IMR-90 (cell line): ENCODE results near the gene CEP104.
"Not testable (repeated sequence)": the region's sequence is repeated elsewhere in the genome, so short reads cannot be mapped to it uniquely, and the experiment has no call there.

Source experiments
- CHD1 ChIP-seq: IDR thresholded peaks from 2 replicates; pipeline ENCODE4 v1.6.1; 2012; ENCODE audit warnings: low read depth, low read length, improper control_type of control experiment
- FOS ChIP-seq: fragments of 150-350 bp; IDR thresholded peaks from 2 replicates; pipeline ENCODE4 v1.6.1; 2016; ENCODE audit warnings: low read depth, low read length
- MAFK ChIP-seq: IDR thresholded peaks from 2 replicates; pipeline ENCODE4 v1.6.1; 2012; ENCODE audit warnings: low read depth, low read length, improper control_type of control experiment
- NFE2L2 ChIP-seq: fragments of 150-350 bp; IDR thresholded peaks from 2 replicates; pipeline ENCODE4 v1.6.1; 2016; ENCODE audit warnings: low read depth, mild to moderate bottlenecking, low read length
- POLR2A ChIP-seq: IDR thresholded peaks from 2 replicates; pipeline ENCODE4 v1.6.1; 2012; ENCODE audit warnings: mild to moderate bottlenecking, low read depth, low read length
- RAD21 ChIP-seq: IDR thresholded peaks from 2 replicates; pipeline ENCODE4 v1.6.1; 2012; ENCODE audit warnings: low read length, improper control_type of control experiment
- RCOR1 ChIP-seq: IDR thresholded peaks from 2 replicates; pipeline ENCODE4 v1.6.1; 2012; ENCODE audit warnings: mild to moderate bottlenecking, low read length, improper control_type of control experiment; ENCODE audit not compliant: insufficient replicate concordance
- TF ChIP-seq, protein P1 (sequence below): conservative IDR thresholded peaks from 2 replicates; pipeline ENCODE4 v1.5.1; 2012; ENCODE audit warnings: mild to moderate bottlenecking, low read depth, low read length, improper control_type of control experiment
- TF ChIP-seq, protein P2 (sequence below): fragments of 150-350 bp; IDR thresholded peaks from 2 replicates; pipeline ENCODE4 v1.6.1; 2016; ENCODE audit warnings: low read depth, mild to moderate bottlenecking, low read length, moderate library complexity, borderline replicate concordance
- TF ChIP-seq, protein P3 (sequence below): fragments of 150-350 bp; IDR thresholded peaks from 2 replicates; pipeline ENCODE4 v1.6.1; 2017; ENCODE audit warnings: mild to moderate bottlenecking, antibody characterized with exemption, low read length, low read depth

DNA sequence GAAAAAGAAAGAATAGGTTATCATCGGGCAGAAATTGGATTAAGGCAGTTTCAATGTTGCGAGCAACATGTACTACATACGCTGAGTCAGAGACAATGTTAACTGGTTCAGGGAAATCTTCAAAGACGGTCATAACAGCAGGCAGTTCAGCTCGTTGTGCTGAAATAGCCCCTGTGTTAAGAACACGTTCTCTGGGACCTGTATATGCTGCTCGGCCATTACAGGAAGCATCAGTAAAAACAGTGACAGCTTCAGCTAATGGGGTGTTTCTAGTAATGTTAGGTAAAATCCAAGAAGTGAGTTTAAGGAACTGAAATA, 52.4 kb downstream of the CEP104 start:
- not testable (repeated sequence) for TF ChIP-seq POLR2A, MAFK, RAD21, NFE2L2, RCOR1, CHD1, FOS
- TF ChIP-seq, protein P1, sequence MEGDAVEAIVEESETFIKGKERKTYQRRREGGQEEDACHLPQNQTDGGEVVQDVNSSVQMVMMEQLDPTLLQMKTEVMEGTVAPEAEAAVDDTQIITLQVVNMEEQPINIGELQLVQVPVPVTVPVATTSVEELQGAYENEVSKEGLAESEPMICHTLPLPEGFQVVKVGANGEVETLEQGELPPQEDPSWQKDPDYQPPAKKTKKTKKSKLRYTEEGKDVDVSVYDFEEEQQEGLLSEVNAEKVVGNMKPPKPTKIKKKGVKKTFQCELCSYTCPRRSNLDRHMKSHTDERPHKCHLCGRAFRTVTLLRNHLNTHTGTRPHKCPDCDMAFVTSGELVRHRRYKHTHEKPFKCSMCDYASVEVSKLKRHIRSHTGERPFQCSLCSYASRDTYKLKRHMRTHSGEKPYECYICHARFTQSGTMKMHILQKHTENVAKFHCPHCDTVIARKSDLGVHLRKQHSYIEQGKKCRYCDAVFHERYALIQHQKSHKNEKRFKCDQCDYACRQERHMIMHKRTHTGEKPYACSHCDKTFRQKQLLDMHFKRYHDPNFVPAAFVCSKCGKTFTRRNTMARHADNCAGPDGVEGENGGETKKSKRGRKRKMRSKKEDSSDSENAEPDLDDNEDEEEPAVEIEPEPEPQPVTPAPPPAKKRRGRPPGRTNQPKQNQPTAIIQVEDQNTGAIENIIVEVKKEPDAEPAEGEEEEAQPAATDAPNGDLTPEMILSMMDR: not testable (repeated sequence)
- TF ChIP-seq, protein P2, sequence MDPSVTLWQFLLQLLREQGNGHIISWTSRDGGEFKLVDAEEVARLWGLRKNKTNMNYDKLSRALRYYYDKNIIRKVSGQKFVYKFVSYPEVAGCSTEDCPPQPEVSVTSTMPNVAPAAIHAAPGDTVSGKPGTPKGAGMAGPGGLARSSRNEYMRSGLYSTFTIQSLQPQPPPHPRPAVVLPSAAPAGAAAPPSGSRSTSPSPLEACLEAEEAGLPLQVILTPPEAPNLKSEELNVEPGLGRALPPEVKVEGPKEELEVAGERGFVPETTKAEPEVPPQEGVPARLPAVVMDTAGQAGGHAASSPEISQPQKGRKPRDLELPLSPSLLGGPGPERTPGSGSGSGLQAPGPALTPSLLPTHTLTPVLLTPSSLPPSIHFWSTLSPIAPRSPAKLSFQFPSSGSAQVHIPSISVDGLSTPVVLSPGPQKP: not testable (repeated sequence)
- TF ChIP-seq, protein P3, sequence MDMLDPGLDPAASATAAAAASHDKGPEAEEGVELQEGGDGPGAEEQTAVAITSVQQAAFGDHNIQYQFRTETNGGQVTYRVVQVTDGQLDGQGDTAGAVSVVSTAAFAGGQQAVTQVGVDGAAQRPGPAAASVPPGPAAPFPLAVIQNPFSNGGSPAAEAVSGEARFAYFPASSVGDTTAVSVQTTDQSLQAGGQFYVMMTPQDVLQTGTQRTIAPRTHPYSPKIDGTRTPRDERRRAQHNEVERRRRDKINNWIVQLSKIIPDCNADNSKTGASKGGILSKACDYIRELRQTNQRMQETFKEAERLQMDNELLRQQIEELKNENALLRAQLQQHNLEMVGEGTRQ: not testable (repeated sequence)
